PC-9 (cell line): Measurements from ENCODE around the gene MICALL1.

ENCODE experiments used
- CTCF ChIP-seq: fragments of 200-600 bp; sonication (generic); conservative IDR thresholded peaks from 2 replicates; pipeline ENCODE4 v1.6.1; 2017; ENCODE audit warnings: mixed run types, antibody characterized with exemption, mild to moderate bottlenecking, moderate library complexity
- EZH2 ChIP-seq: fragments of 200-600 bp; sonication (generic); IDR thresholded peaks from 2 replicates; pipeline ENCODE4 v1.8.0; 2017; ENCODE audit warnings: antibody characterized with exemption, low read depth

GRCh38 chr22:37989146-37990045 lies 83.3 kb downstream of the MICALL1 start:
- TF ChIP-seq CTCF (no peak), EZH2 (no peak)
